DMS 273 (cell line): ENCODE data around the gene ITGB3BP.
A peak's percentile ranks its signal among the peaks of the same experiment; 100 is the strongest.
"Not testable (repeated sequence)": the region's sequence is repeated elsewhere in the genome, so short reads cannot be mapped to it uniquely, and the experiment has no call there.

Source experiments
- DNase-seq: peaks from one replicate; lab custom pipeline; 2025; ENCODE audit not compliant: unreplicated experiment; lab: John Stamatoyannopoulos, UW

ITGB3BP gene

GRCh38 chr1:63522891-63523728 is at the start of gene ITGB3BP, which contains the start of gene EFCAB7:
ITGB3BP (minus strand) TSS chr1:63523225; CDS start chr1:63523133, 92 bp downstream.
EFCAB7 (plus strand) TSS chr1:63523525; CDS start chr1:63525573, 2,048 bp downstream.
- peak; percentile 98 for DNase-seq

- not testable (repeated sequence) for DNase-seq
Measured at GRCh38 chr1:63572686-63573085, 49.7 kb upstream of the ITGB3BP start.

GRCh38 chr1:63569640-63570316 is 46.8 kb upstream of the ITGB3BP start:
- DNase-seq: no peak

GRCh38 chr1:63569068-63569467 is 46.0 kb upstream of the ITGB3BP start:
- DNase-seq: no peak

GRCh38 chr1:63563745-63564144 is 40.7 kb upstream of the ITGB3BP start:
- no peak for DNase-seq

GRCh38 chr1:63559357-63559756 is 36.3 kb upstream of the ITGB3BP start:
- no peak for DNase-seq

- peak; percentile 54 for DNase-seq
Measured at GRCh38 chr1:63557365-63557987, 34.5 kb upstream of the ITGB3BP start.

- DNase-seq: no peak
Measured at GRCh38 chr1:63555480-63555879, 32.5 kb upstream of the ITGB3BP start.

- no peak for DNase-seq
Measured at GRCh38 chr1:63548877-63549276, 25.9 kb upstream of the ITGB3BP start.

- no peak for DNase-seq
Measured at GRCh38 chr1:63548303-63548702, 25.3 kb upstream of the ITGB3BP start.

- DNase-seq: peak; percentile 69
Measured at GRCh38 chr1:63547621-63548294, 24.7 kb upstream of the ITGB3BP start.

GRCh38 chr1:63545780-63546179 is 22.8 kb upstream of the ITGB3BP start:
- DNase-seq: no peak

GRCh38 chr1:63537940-63538339 is 14.9 kb upstream of the ITGB3BP start:
- peak; percentile 13 for DNase-seq

- no peak for DNase-seq
Measured at GRCh38 chr1:63537006-63537405, 14.0 kb upstream of the ITGB3BP start.

GRCh38 chr1:63534406-63534805 is 11.4 kb upstream of the ITGB3BP start:
- no peak for DNase-seq

GRCh38 chr1:63533931-63534330 is 10.9 kb upstream of the ITGB3BP start:
- DNase-seq: no peak

GRCh38 chr1:63532727-63533126 is 9.7 kb upstream of the ITGB3BP start:
- DNase-seq: no peak

GRCh38 chr1:63524201-63524600 is 1.2 kb upstream of the ITGB3BP start:
- DNase-seq: peak; percentile 12

- peak; percentile 52 for DNase-seq
Measured at GRCh38 chr1:63523738-63524137, 713 bp upstream of the ITGB3BP start.

- DNase-seq: no peak
Measured at GRCh38 chr1:63516629-63517028, 6.4 kb downstream of the ITGB3BP start.

- DNase-seq: no peak
Measured at GRCh38 chr1:63512584-63512983, 10.4 kb downstream of the ITGB3BP start.
